ENCODE results near the gene SLC39A11.

SLC39A11 gene

GRCh38 chr17:72749119-72749572, 343.3 kb downstream of the SLC39A11 start:
- H3K4me1 ChIP-seq (ENCODE audit: control extremely low read depth in 1 of 4, control insufficient read depth in 4 of 4, insufficient read depth in 4 of 4, low read length in 3 of 4), result no peaks in the 10 kb centered on the region
- CTCF ChIA-PET, result no interaction called here
- no peak overlapping the region for H3K27ac ChIP-seq (ENCODE audit: insufficient read depth in 1 of 2, low read depth in 1 of 2, low read length in 2 of 2, poor library complexity in 1 of 2, severe bottlenecking in 2 of 2)
- no peaks in the 10 kb centered on the region for H3K36me3 ChIP-seq (ENCODE audit: control insufficient read depth in 4 of 4, insufficient read depth in 4 of 4, low read length in 3 of 4)
- DNase-seq, result no peak
- 89% methylated on average over 4 of the region's 6 CpGs for WGBS (ENCODE audit: insufficient coverage)
- no peak overlapping the region for H3K4me3 ChIP-seq (ENCODE audit: control insufficient read depth in 1 of 7, extremely low read depth in 1 of 7, insufficient read depth in 4 of 7, low read depth in 2 of 7, low read length in 6 of 7)
- no peaks in the 10 kb centered on the region for H3K27me3 ChIP-seq (replicated peaks in 2 of 5; ENCODE audit: control insufficient read depth in 4 of 5, insufficient read depth in 5 of 5, low read length in 4 of 5)
- POLR2A ChIA-PET, result no interaction called here
- no peaks in the 10 kb centered on the region for H3K9me3 ChIP-seq (ENCODE audit: control extremely low read depth in 1 of 5, control insufficient read depth in 4 of 5, insufficient read depth in 2 of 5, low read depth in 1 of 5, low read length in 4 of 5)

DNA sequence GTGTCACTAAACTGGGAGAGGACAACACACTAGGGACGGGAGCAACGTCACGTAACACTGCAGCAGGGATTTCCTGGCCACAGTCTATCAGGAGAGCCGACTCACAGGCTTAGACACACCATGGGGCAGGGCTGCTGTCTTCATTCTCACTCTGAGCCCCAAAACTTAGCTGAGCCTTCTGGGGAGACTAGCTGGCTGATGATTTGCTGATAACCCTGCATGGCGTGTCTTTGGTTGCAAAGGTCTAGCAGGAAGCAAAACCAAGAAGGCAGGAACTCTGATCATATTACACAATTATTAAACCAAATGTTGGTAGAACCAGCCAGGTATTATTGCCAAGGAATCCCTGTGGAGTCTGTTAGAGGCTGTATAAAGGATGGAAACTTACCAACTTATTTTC, 345.0 kb downstream of the SLC39A11 start:
- ChIA-PET CTCF (no interaction called here), POLR2A (interaction anchor here (0.8 kb wide), 1 partner anchor 1906 kb away, joined by 5 read pairs; no protein-coding TSS in a partner anchor)
- H3K36me3 ChIP-seq (ENCODE audit: control insufficient read depth in 4 of 4, insufficient read depth in 4 of 4, low read length in 3 of 4), result no peaks in the 10 kb centered on the region
- H3K4me3 ChIP-seq (ENCODE audit: control insufficient read depth in 1 of 7, extremely low read depth in 1 of 7, insufficient read depth in 4 of 7, low read depth in 2 of 7, low read length in 6 of 7), result no peak overlapping the region
- no peaks in the 10 kb centered on the region for H3K9me3 ChIP-seq (ENCODE audit: control extremely low read depth in 1 of 5, control insufficient read depth in 4 of 5, insufficient read depth in 2 of 5, low read depth in 1 of 5, low read length in 4 of 5)
- no peaks in the 10 kb centered on the region for H3K4me1 ChIP-seq (ENCODE audit: control extremely low read depth in 1 of 4, control insufficient read depth in 4 of 4, insufficient read depth in 4 of 4, low read length in 3 of 4)
- DNase-seq, result no peak
- H3K27me3 ChIP-seq (replicated peaks in 2 of 5; ENCODE audit: control insufficient read depth in 4 of 5, insufficient read depth in 5 of 5, low read length in 4 of 5), result no peaks in the 10 kb centered on the region
- WGBS (ENCODE audit: insufficient coverage), result 98% methylated on average over 4 of the region's 5 CpGs
- no peak overlapping the region for H3K27ac ChIP-seq (ENCODE audit: insufficient read depth in 1 of 2, low read depth in 1 of 2, low read length in 2 of 2, poor library complexity in 1 of 2, severe bottlenecking in 2 of 2)

DNA sequence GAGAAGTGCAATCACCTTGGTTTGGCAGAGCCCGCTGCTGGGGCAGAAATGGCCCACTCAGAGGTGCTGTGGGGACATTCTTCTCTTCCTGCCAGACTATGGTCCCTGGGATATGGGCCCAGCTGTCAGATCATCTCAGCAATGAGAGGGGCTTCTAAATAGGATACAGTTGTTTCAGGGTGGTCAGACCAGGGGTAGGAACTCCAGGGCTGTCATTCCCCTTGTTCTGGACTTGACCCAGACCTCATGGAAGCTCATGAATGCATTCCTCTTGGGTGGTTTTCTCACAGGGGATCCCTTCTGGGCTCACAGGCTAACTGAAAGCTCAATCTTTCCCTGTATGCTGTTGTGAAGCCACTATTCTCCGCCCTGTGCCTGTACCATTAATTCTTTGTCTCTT, 347.2 kb downstream of the SLC39A11 start:
- Histone ChIP-seq H3K4me3 (ENCODE audit: control insufficient read depth in 1 of 7, extremely low read depth in 1 of 7, insufficient read depth in 4 of 7, low read depth in 2 of 7, low read length in 6 of 7) (no peak overlapping the region), H3K27ac (ENCODE audit: insufficient read depth in 1 of 2, low read depth in 1 of 2, low read length in 2 of 2, poor library complexity in 1 of 2, severe bottlenecking in 2 of 2) (no peak overlapping the region), H3K36me3 (ENCODE audit: control insufficient read depth in 4 of 4, insufficient read depth in 4 of 4, low read length in 3 of 4) (no peaks in the 10 kb centered on the region), H3K9me3 (ENCODE audit: control extremely low read depth in 1 of 5, control insufficient read depth in 4 of 5, insufficient read depth in 2 of 5, low read depth in 1 of 5, low read length in 4 of 5) (no peaks in the 10 kb centered on the region), H3K27me3 (replicated peaks in 2 of 5; ENCODE audit: control insufficient read depth in 4 of 5, insufficient read depth in 5 of 5, low read length in 4 of 5) (no peaks in the 10 kb centered on the region), H3K4me1 (ENCODE audit: control extremely low read depth in 1 of 4, control insufficient read depth in 4 of 4, insufficient read depth in 4 of 4, low read length in 3 of 4) (no peaks in the 10 kb centered on the region)
- WGBS (ENCODE audit: insufficient coverage), result 100% methylated on average over 2 of the region's 2 CpGs
- POLR2A ChIA-PET, result no interaction called here
- CTCF ChIA-PET, result interaction anchor here (2.0 kb wide), 1 partner anchor 18 kb away, joined by 7 read pairs; no protein-coding TSS in a partner anchor
- no peak for DNase-seq

DNA sequence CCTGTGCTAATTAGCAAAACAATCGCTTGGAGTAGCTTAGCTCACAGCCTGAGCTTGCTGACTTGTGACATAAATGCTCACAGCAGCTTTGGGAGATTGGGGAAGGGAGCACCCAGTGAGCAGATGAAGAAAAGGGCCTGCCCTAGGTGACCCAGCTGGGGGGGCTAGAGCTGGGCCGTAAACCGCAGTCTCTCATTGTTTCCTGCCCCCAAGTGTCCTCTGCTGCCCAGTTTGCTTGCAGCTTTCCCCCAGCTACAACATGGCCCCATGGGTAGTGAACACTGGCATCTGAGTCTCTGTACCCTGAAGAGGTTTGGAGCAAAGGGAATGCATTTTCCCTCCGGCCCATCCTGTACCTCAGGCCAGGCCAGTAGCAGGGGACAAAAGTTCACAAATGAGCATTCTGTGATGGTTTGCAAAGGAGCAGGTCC, 349.4 kb downstream of the SLC39A11 start:
- Histone ChIP-seq H3K36me3 (ENCODE audit: control insufficient read depth in 4 of 4, insufficient read depth in 4 of 4, low read length in 3 of 4) (no peaks in the 10 kb centered on the region), H3K4me3 (ENCODE audit: control insufficient read depth in 1 of 7, extremely low read depth in 1 of 7, insufficient read depth in 4 of 7, low read depth in 2 of 7, low read length in 6 of 7) (no peak overlapping the region), H3K4me1 (ENCODE audit: control extremely low read depth in 1 of 4, control insufficient read depth in 4 of 4, insufficient read depth in 4 of 4, low read length in 3 of 4) (no peaks in the 10 kb centered on the region), H3K27ac (ENCODE audit: insufficient read depth in 1 of 2, low read depth in 1 of 2, low read length in 2 of 2, poor library complexity in 1 of 2, severe bottlenecking in 2 of 2) (no peak overlapping the region), H3K9me3 (ENCODE audit: control extremely low read depth in 1 of 5, control insufficient read depth in 4 of 5, insufficient read depth in 2 of 5, low read depth in 1 of 5, low read length in 4 of 5) (no peaks in the 10 kb centered on the region), H3K27me3 (replicated peaks in 2 of 5; ENCODE audit: control insufficient read depth in 4 of 5, insufficient read depth in 5 of 5, low read length in 4 of 5) (no peaks in the 10 kb centered on the region)
- WGBS (ENCODE audit: insufficient coverage), result 98% methylated on average over 4 of the region's 4 CpGs
- ChIA-PET POLR2A (no interaction called here), CTCF (interaction anchor here (0.5 kb wide), 1 partner anchor 447 kb away, joined by 4 read pairs; no protein-coding TSS in a partner anchor)
- no peak for DNase-seq

- no peak overlapping the region for H3K4me3 ChIP-seq (ENCODE audit: control insufficient read depth in 1 of 7, extremely low read depth in 1 of 7, insufficient read depth in 4 of 7, low read depth in 2 of 7, low read length in 6 of 7)
- H3K36me3 ChIP-seq (ENCODE audit: control insufficient read depth in 4 of 4, insufficient read depth in 4 of 4, low read length in 3 of 4), result peaks cover 0 to 13% (median 6%) of the 10 kb centered on the region in 4 experiments
- ChIA-PET CTCF (no interaction called here), POLR2A (no interaction called here)
- 100% methylated on average over 3 of the region's 4 CpGs for WGBS (ENCODE audit: insufficient coverage)
- no peak overlapping the region for H3K27ac ChIP-seq (ENCODE audit: insufficient read depth in 1 of 2, low read depth in 1 of 2, low read length in 2 of 2, poor library complexity in 1 of 2, severe bottlenecking in 2 of 2)
- no peaks in the 10 kb centered on the region for H3K9me3 ChIP-seq (ENCODE audit: control extremely low read depth in 1 of 5, control insufficient read depth in 4 of 5, insufficient read depth in 2 of 5, low read depth in 1 of 5, low read length in 4 of 5)
- DNase-seq, result no peak
- no peaks in the 10 kb centered on the region for H3K4me1 ChIP-seq (ENCODE audit: control extremely low read depth in 1 of 4, control insufficient read depth in 4 of 4, insufficient read depth in 4 of 4, low read length in 3 of 4)
- H3K27me3 ChIP-seq (replicated peaks in 2 of 5; ENCODE audit: control insufficient read depth in 4 of 5, insufficient read depth in 5 of 5, low read length in 4 of 5), result no peaks in the 10 kb centered on the region
These were observed 355.3 kb downstream of the SLC39A11 start for GRCh38 chr17:72737151-72737690.

- DNase-seq, result no peak
- Histone ChIP-seq H3K9me3 (ENCODE audit: control extremely low read depth in 1 of 5, control insufficient read depth in 4 of 5, insufficient read depth in 2 of 5, low read depth in 1 of 5, low read length in 4 of 5) (no peaks in the 10 kb centered on the region), H3K27me3 (replicated peaks in 2 of 5; ENCODE audit: control insufficient read depth in 4 of 5, insufficient read depth in 5 of 5, low read length in 4 of 5) (no peaks in the 10 kb centered on the region), H3K36me3 (ENCODE audit: control insufficient read depth in 4 of 4, insufficient read depth in 4 of 4, low read length in 3 of 4) (peaks cover 0 to 13% (median 6%) of the 10 kb centered on the region in 4 experiments), H3K4me3 (ENCODE audit: control insufficient read depth in 1 of 7, extremely low read depth in 1 of 7, insufficient read depth in 4 of 7, low read depth in 2 of 7, low read length in 6 of 7) (no peak overlapping the region), H3K4me1 (ENCODE audit: control extremely low read depth in 1 of 4, control insufficient read depth in 4 of 4, insufficient read depth in 4 of 4, low read length in 3 of 4) (no peaks in the 10 kb centered on the region), H3K27ac (ENCODE audit: insufficient read depth in 1 of 2, low read depth in 1 of 2, low read length in 2 of 2, poor library complexity in 1 of 2, severe bottlenecking in 2 of 2) (no peak overlapping the region)
- POLR2A ChIA-PET, result interaction anchor here (0.6 kb wide), 1 partner anchor 19 kb away, joined by 3 read pairs; no protein-coding TSS in a partner anchor
- 80% methylated on average over 5 of the region's 8 CpGs for WGBS (ENCODE audit: insufficient coverage)
- CTCF ChIA-PET, result no interaction called here
These were observed 356.9 kb downstream of the SLC39A11 start for GRCh38 chr17:72735592-72735991.

- Histone ChIP-seq H3K36me3 (ENCODE audit: control insufficient read depth in 4 of 4, insufficient read depth in 4 of 4, low read length in 3 of 4) (peaks cover 0 to 13% (median 6%) of the 10 kb centered on the region in 4 experiments), H3K4me3 (ENCODE audit: control insufficient read depth in 1 of 7, extremely low read depth in 1 of 7, insufficient read depth in 4 of 7, low read depth in 2 of 7, low read length in 6 of 7) (no peak overlapping the region), H3K4me1 (ENCODE audit: control extremely low read depth in 1 of 4, control insufficient read depth in 4 of 4, insufficient read depth in 4 of 4, low read length in 3 of 4) (peaks cover 0 to 3% (median 1%) of the 10 kb centered on the region in 4 experiments), H3K9me3 (ENCODE audit: control extremely low read depth in 1 of 5, control insufficient read depth in 4 of 5, insufficient read depth in 2 of 5, low read depth in 1 of 5, low read length in 4 of 5) (no peaks in the 10 kb centered on the region), H3K27me3 (replicated peaks in 2 of 5; ENCODE audit: control insufficient read depth in 4 of 5, insufficient read depth in 5 of 5, low read length in 4 of 5) (no peaks in the 10 kb centered on the region), H3K27ac (ENCODE audit: insufficient read depth in 1 of 2, low read depth in 1 of 2, low read length in 2 of 2, poor library complexity in 1 of 2, severe bottlenecking in 2 of 2) (no peak overlapping the region)
- no peak for DNase-seq
- POLR2A ChIA-PET, result interaction anchor here (0.6 kb wide), 1 partner anchor 19 kb away, joined by 3 read pairs; no protein-coding TSS in a partner anchor
- CTCF ChIA-PET, result interaction anchor here (1.4 kb wide), 1 partner anchor 10 kb away, joined by 3 read pairs; no protein-coding TSS in a partner anchor
- 98% methylated on average over 9 of the region's 10 CpGs for WGBS (ENCODE audit: insufficient coverage)
These were observed 357.4 kb downstream of the SLC39A11 start for GRCh38 chr17:72735048-72735447.
